Transverse colon (tissue), 4 donors: ENCODE measurements around the gene TMEM26. TPM values are rescaled to one million over a fixed set of nuclear protein-coding genes. Genes with fewer than 3 reads are reported as not detected.

Experiments
- DNase-seq: peaks from one replicate; pipeline ENCODE4 v3.0.0-alpha.2; 2019
- H3K27ac ChIP-seq, 4 donors: fragments of 200-600 bp; sonication (generic); 2 replicates each; pipeline ENCODE4 v1.5.1; 2016 to 2018; ENCODE audit warnings: inconsistent platforms in 4 of 4
- H3K27me3 ChIP-seq: fragments of 200-600 bp; sonication (generic); 2 replicates; pipeline ENCODE4 v1.5.1; 2017; ENCODE audit warnings: inconsistent platforms
- H3K36me3 ChIP-seq, 4 donors: fragments of 200-600 bp; sonication (generic); 2 replicates each; pipeline ENCODE4 v1.5.1; 2017 to 2019; ENCODE audit warnings: inconsistent platforms in 4 of 4
- H3K4me1 ChIP-seq, 4 donors: fragments of 200-600 bp; sonication (generic); 2 replicates each; pipeline ENCODE4 v1.5.1; 2017 to 2020; ENCODE audit warnings: inconsistent platforms in 4 of 4
- H3K4me3 ChIP-seq, 4 donors: fragments of 200-600 bp; sonication (generic); 1 replicate in 1 of 4; 2 replicates in 3 of 4; pipeline versions ENCODE4 v1.5.1 to v1.6.1; 2017 to 2019; ENCODE audit warnings: inconsistent platforms in 4 of 4
- H3K9me3 ChIP-seq, 2 donors: fragments of 200-600 bp; sonication (generic); 2 replicates each; pipeline ENCODE4 v1.5.1; 2017 to 2019; ENCODE audit warnings: inconsistent platforms in 2 of 2
- EP300 ChIP-seq: sonication (generic); formaldehyde crosslinking; IDR thresholded peaks from one replicate; pipeline ENCODE4 v1.6.1; 2017; ENCODE audit warnings: antibody characterized with exemption, low read depth
- POLR2A ChIP-seq: fragments of 450-650 bp; IDR thresholded peaks from one replicate; pipeline ENCODE4 v1.6.1; 2016; ENCODE audit warnings: antibody characterized with exemption, mild to moderate bottlenecking, moderate library complexity
- POLR2AphosphoS5 ChIP-seq, 3 donors: sonication (generic); formaldehyde crosslinking; IDR thresholded peaks; one replicate each; pipeline ENCODE4 v1.6.1; 2016; ENCODE audit warnings: antibody characterized with exemption in 3 of 3
- WGBS, 2 donors: methylation state at CpG; one replicate each; pipeline ENCODE4 v1.1.5; 2018; ENCODE audit warnings: low coverage in 1 of 2; 5-methylcytosine and 5-hydroxymethylcytosine counted together
- in situ Hi-C, 4 donors: fragments of 200-750 bp; cut with MboI; loops; one replicate each; pipeline versions ENCODE4 v1.15.0 to v1.15.1; 2017; ENCODE audit warnings: low sequenced_read_pairs in 3 of 4, low pct_ligation_motif_present in 1 of 4, low pct_unique_long_range_greater_than_20kb in 1 of 4
- intact Hi-C: fragments of 100-400 bp; cut with DNase I; formaldehyde crosslinking; loops from one replicate; pipeline ENCODE4 v1.15.1; 2023; ENCODE audit warnings: low total_unique reads
- total RNA-seq, 4 donors: library from RNA; depleted of rRNA; stranded (reverse); fragments of >200 nt; gene quantifications; one replicate each; pipeline ENCODE4 v1.1.0, GENCODE V29; 2016
- TF ChIP-seq, protein P1 (sequence below), 5 experiments: fragments of 200-600 bp in 3 of 5; fragments of 450-650 bp in 2 of 5; sonication (generic) in 3 of 5; IDR thresholded peaks; 1 replicate in 2 of 5; 2 replicates in 3 of 5; pipeline ENCODE4 v1.5.1; 2016 to 2017; ENCODE audit warnings: antibody characterized with exemption in 5 of 5, inconsistent platforms in 3 of 5, mild to moderate bottlenecking in 2 of 5, moderate library complexity in 1 of 5

TMEM26 gene
- total RNA-seq, 4 donors from 2014 or later, result 0.27 to 3.0 (median 1.9) TPM; not detected in 1

DNA sequence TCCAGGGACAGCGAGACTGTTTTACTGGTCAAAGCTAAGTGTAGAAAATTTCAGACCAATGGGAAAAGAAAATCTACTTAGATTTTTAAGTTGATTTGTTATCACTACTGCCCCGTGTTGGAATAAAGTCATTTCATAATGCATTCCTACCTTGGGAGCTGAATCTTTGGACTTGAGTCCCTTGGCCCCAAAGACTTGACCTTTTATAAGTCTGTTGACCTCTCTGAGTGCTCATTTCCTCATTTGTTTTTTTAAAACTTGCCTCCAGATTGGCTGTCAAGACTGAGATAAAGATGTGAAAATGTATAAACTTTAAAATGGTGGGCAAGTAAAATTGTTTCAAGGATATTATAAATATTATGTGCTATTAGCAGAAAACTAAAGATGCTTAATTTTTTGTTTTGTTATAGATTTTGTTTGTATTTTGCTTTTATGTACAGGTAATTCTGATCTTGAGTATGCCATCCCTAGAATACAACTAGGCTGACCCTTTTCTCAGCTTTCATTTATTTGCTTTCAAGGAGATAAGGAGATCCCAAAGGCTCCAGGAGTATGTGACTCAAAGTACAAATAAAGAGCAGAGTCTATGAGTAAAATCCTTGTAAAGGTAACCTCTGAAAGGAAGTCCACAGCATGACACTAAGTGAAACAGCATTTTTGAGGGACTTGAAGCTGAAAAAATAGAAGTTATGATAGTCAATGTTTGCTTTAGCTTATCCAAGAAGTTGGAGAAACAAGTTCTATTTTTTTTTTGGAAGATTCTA is 54.6 kb downstream of the TMEM26 start:
- Histone ChIP-seq H3K27me3 (no peaks in the 10 kb centered on the region), H3K27ac (peak overlapping the region in 3 of 4 donors; percentile 8 to 55 (median 42)), H3K9me3 (no peaks in the 10 kb centered on the region), H3K4me3 (no peak overlapping the region), H3K4me1 (peaks cover 0 to 7% (median 5%) of the 10 kb centered on the region in 4 donors), H3K36me3 (no peaks in the 10 kb centered on the region)
- in situ Hi-C loops, result no loop called here
- WGBS, 2 donors, result 67 to 81% methylated on average over 1 to 2 of the region's 2 CpGs
- TF ChIP-seq POLR2AphosphoS5 (IDR thresholded peaks at IDR 0.05), result no peak
- TF ChIP-seq POLR2A, result no peak
- TF ChIP-seq EP300, result no peak
- TF ChIP-seq, protein P1, sequence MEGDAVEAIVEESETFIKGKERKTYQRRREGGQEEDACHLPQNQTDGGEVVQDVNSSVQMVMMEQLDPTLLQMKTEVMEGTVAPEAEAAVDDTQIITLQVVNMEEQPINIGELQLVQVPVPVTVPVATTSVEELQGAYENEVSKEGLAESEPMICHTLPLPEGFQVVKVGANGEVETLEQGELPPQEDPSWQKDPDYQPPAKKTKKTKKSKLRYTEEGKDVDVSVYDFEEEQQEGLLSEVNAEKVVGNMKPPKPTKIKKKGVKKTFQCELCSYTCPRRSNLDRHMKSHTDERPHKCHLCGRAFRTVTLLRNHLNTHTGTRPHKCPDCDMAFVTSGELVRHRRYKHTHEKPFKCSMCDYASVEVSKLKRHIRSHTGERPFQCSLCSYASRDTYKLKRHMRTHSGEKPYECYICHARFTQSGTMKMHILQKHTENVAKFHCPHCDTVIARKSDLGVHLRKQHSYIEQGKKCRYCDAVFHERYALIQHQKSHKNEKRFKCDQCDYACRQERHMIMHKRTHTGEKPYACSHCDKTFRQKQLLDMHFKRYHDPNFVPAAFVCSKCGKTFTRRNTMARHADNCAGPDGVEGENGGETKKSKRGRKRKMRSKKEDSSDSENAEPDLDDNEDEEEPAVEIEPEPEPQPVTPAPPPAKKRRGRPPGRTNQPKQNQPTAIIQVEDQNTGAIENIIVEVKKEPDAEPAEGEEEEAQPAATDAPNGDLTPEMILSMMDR (IDR thresholded peaks at IDR 0.05), result no peak
- intact Hi-C loops, result no loop called here
- DNase-seq, result no peak

DNA sequence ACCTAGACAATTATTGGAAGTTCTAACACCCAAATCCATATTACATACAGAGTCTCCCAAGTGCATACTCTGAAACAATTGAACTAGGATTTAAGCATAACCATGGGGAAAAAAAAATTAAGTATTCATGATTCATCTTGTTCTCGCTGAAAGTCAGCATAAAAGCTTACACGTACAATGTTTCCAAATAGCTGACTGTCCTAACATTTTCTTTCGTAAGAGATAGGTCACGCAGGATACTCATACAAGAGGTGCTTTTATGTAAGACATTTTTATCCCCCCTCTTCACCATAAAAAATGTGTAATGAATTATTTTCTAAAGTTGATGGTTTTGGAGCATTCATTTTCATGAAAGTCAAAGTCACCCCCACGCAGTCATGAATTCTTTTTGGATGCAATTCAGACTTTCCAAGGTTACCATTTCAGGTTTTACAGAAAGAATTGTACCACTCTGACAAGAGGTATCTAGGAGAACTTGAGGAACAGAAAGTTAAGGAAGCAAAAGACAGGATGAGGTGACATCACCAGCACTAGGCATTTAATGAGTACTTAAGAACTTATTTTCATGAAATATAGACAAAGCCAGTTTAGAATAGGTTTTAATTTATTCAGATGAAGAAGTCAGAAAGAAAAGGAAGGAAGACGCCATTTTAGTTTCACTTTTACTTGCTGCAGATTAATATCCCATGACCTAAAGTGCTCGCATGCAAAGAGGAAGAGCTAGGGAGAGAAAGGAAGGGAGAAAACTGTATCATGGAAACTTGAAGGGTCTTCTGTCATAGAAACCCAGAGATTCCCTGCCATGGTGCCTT is 55.8 kb downstream of the TMEM26 start:
- TF ChIP-seq POLR2A, result no peak
- no peak for TF ChIP-seq POLR2AphosphoS5 (IDR thresholded peaks at IDR 0.05)
- TF ChIP-seq, protein P1 (IDR thresholded peaks at IDR 0.05), result no peak
- Histone ChIP-seq H3K4me1 (peaks cover 0 to 7% (median 5%) of the 10 kb centered on the region in 4 donors), H3K27ac (peak overlapping the region in 3 of 4 donors; percentile 6 to 55 (median 42)), H3K4me3 (peak overlapping the region in 3 of 4 donors; percentile 7 to 36 (median 16)), H3K27me3 (no peaks in the 10 kb centered on the region), H3K36me3 (no peaks in the 10 kb centered on the region), H3K9me3 (no peaks in the 10 kb centered on the region)
- intact Hi-C loops, result no loop called here
- DNase-seq, result no peak
- WGBS, 2 donors, result 54 to 62% methylated on average over 7 of the region's 7 CpGs
- in situ Hi-C loops, result no loop called here

DNA sequence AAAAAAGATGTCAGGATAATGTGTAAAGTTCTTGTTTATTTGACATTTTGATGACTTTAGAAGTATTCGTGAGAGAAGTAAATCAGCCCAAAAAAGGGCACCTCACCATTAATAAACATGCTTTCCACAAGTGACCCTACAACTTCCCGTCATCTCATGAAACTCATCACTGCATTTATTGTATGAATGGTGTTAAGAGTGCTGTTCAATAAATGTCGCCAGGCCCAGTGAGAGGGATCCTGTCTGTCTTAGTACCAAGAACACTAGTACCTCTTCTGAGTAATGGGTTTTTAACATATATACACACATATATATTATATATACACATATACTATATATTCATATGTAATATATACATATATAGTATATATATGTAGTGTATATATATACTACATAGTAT is 61.9 kb downstream of the TMEM26 start:
- Histone ChIP-seq H3K9me3 (no peaks in the 10 kb centered on the region), H3K4me3 (no peak overlapping the region), H3K27ac (no peak overlapping the region), H3K36me3 (no peaks in the 10 kb centered on the region), H3K4me1 (no peaks in the 10 kb centered on the region), H3K27me3 (no peaks in the 10 kb centered on the region)
- WGBS, 2 donors, result 59 to 70% methylated on average over 3 of the region's 3 CpGs
- intact Hi-C loops, result no loop called here
- no peak for TF ChIP-seq EP300
- TF ChIP-seq, protein P1 (IDR thresholded peaks at IDR 0.05), result no peak
- TF ChIP-seq POLR2A, result no peak
- DNase-seq, result no peak
- in situ Hi-C loops, result no loop called here

DNA sequence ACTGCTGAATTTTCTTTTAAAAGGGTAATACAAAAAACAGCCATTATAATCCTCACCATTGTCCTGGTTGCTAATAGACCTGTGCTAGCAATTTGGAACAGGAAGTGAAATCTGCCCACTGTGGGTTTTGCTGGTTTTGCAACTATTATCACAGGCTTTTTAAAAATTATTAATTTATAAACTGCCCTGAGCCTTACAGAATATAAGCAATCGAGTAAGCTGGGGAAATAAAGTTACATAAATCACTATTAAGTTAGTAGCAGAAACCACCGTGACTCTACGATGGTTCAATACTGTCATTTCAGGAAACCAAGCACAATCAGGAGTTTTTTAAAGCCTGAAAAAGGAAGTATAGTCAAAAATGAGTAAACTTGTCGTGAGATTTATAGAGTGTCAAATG is 62.3 kb downstream of the TMEM26 start:
- 59 to 67% methylated on average over 4 of the region's 4 CpGs for WGBS, 2 donors
- in situ Hi-C loops, result no loop called here

More for the DNA sequence above, 62.3 kb downstream of the TMEM26 start:
- DNase-seq, result no peak
- intact Hi-C loops, result no loop called here
- H3K36me3 ChIP-seq, result no peaks in the 10 kb centered on the region
- H3K27me3 ChIP-seq, result no peaks in the 10 kb centered on the region
- H3K4me1 ChIP-seq, result no peaks in the 10 kb centered on the region
- no peak overlapping the region for H3K27ac ChIP-seq
- H3K4me3 ChIP-seq, result no peak overlapping the region
- no peaks in the 10 kb centered on the region for H3K9me3 ChIP-seq
- TF ChIP-seq EP300 (no peak), POLR2AphosphoS5 (IDR thresholded peaks at IDR 0.05) (no peak), POLR2A (no peak)
- TF ChIP-seq, protein P1 (IDR thresholded peaks at IDR 0.05), result no peak
